NCI-H345 treated with DMSO at 0.1 percent for 48 hours (cell line): ENCODE data around the gene GPR84.
A peak's percentile ranks its signal among the peaks of the same experiment; 100 is the strongest.

Experiments used
- DNase-seq: peaks from one replicate; lab custom pipeline; 2025; ENCODE audit not compliant: unreplicated experiment; lab: John Stamatoyannopoulos, UW

The GPR84 gene

DNA sequence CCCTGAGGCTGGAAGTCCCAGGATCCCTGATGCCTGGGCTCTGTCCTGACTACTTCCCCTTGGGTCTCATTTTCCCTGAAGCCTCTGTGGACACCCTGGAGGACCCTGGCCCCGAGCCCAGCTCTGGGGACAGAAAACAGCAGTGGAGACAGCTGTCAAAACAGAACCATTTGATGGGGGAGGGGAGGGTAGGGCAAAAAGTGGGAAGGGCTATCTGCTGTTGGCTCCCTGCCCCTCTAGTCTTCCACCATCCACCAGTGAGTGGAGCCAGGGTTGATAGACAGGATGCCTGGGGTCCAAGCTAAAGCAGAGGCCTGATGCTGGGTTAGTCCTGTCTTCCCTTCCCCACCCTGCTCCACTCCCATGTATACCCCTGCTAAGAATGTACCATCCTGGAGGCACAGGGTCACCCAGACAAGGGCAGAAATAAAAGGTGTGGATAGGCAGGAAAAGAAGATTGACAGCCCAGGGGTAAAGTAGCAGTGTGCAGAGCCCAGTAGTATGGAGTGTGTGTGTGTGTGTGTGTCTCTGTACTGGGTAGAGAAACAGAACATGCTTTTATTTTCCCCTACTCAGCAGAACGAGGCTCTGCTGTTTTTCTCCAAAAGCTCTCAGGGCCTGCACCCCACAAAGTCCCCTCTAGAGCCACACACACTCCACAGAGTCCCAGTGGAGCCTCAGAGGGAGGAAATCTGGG lies 10.4 kb upstream of the GPR84 start:
- peak; percentile 42 for DNase-seq

DNA sequence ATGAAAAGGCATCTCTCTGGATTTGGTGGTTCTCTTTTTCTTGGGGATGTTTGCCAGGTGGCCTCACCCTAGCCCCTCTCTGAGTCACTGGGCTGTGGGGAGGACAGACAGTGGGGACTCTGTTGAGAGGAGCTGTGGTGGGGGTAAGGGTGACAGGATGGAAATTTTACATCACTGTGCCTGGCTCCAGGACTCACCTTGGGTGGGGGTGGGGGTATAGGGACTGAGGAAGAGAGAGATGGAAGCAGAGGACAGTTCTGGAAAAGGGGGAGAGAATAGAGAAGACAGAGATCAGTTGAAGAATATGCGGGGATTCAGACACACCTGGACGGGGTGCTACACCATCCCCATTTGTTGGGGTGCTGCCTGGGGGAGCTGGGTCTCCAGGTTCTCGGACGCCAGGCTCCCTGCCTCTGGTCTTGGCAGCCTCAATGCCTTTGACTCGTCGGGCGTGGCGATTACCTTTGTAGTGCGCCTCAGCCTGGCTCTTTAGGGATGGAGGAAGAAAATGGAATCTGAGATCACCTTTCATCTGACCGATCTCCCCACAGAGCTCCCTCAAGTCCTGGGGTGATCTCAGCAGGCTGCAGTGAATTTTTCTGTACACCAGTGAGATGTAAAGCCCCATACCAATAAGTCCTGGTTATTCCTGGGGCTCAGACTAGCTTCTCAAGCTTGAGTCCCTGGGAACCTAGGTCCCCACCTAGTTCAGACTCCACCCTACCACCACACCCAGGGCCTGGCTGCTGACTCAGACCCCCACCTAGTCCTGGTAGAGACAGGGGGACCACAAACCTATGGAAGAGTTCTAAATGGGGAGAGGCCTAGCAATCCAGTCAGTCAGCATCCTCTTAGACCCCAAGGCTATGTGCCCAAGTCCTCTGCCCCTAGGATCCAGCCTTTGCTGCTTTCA lies 9.6 kb upstream of the GPR84 start:
- no peak for DNase-seq

DNA sequence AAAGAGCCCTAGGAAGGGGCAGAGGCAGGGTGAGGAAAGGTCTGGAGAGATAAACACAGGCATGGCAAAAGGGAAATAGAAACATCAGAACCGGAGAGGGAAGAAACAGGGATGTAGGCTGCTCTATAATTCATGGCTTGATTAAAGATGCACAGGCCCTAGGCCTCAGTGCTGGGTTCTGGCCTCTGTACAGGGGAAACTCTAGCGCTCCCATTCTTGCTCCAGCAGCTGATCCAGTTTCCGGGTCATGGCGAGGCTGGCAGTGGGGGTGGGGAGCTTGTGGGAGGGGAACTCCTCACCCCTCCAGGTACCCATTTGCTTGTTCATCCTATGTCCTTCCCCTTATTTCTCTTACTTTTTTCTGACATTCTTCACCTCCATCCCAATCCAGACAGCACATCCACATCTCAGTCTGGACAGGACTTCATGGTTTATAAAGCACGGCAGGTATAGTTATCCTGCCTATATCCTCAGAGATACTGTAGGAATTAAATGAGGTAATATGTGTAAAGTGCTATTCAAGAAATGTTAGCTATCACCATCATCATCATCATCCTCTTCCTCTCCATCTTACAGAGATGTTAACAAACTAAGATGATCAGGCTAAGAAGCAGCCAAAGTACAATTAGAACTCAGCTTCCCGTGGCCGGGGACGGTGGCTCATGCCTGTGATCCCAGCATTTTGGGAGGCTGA lies 8.0 kb upstream of the GPR84 start:
- DNase-seq = no peak

DNA sequence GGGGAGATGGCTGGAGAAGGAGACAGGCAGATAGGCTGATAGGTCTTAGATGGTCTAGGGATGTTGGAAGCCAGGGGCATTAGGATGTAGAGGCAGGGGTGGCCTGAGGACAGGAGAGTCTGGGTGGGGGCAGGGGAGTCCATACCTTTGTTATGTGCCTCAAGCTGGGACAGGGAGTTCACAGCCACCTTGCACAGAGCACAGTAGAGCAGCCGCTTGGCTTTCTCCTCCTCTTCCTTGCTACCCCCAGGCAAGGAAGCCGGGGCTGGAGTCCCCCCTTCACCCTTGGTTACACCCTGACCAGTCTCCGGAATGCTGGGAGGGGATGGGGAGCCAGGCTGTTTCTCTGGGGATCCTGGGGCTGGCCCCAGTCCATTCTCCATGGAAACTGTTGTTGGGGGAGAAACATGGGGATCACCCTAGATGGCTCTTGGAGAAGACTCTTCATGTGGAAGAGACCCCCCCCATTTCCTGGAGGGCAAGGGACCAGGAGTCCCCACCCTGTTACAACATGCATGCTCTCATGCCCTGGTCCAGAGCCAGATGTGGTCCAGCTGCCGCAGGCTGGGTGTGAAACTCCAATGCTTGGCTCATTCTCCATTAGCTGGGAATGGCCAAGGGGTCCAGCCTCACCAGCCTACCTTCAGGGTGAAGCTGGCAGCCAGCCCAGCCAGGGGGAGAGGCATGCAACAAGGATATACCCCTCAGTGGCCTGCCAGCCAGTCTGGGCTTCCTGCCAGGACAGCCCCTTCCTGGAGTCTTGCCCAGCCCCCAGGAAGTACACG lies 7.2 kb upstream of the GPR84 start:
- peak; percentile 76 for DNase-seq

DNA sequence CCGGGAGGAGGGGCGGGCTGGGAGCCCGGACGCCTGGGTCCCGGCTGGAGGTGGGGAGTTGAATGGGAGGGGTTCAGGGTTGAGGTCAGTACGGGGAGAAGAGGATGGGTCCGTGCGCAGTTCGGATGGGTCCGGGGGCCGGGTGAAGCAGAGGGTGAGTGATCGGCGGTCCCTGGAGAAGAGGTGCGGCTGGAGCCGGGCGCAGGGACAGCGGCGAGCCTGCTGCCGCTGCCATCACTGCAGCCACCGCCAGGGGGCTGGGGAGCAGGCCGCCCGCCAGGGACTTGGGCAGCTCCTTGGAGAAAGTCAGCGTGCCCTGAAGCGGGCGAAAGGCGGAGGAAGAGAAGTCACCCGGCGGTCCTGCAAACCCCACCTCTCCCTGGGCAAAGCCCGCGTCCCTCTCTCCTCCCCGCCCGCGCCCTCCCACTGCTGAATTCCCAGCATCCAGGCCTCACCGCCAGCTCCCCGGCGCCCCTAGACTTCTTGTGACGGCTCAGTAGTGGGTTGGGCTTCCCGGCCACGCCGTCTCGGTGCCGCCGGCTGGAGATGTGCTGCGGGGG lies 6.0 kb upstream of the GPR84 start:
- no peak for DNase-seq

DNA sequence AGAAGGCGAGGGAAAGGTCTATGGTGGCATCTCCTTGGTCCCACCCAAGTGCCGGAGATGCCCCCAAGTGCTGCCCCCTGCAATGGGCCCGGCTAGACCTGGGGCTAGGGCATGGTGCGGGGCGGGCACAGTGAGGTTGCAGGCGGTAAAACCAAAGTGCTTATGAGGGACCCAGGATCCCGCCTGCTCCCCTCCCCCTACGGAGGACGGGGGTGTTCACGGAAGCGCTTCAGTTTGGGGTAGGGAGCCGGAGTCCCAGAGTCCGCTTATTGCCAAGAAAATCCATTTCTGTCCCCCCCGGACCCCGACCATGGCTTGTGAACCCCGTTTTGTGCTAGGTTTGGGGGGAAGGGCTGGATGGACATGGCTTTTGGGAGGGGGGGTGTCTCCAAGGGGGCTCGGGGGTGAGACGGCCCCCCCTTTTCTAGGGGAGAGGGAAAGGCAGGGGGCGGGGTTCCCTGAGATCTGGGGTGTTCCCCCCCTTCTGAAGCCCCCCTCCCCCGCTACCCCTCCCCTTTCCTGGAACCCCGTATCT lies 5.4 kb upstream of the GPR84 start:
- no peak for DNase-seq

DNA sequence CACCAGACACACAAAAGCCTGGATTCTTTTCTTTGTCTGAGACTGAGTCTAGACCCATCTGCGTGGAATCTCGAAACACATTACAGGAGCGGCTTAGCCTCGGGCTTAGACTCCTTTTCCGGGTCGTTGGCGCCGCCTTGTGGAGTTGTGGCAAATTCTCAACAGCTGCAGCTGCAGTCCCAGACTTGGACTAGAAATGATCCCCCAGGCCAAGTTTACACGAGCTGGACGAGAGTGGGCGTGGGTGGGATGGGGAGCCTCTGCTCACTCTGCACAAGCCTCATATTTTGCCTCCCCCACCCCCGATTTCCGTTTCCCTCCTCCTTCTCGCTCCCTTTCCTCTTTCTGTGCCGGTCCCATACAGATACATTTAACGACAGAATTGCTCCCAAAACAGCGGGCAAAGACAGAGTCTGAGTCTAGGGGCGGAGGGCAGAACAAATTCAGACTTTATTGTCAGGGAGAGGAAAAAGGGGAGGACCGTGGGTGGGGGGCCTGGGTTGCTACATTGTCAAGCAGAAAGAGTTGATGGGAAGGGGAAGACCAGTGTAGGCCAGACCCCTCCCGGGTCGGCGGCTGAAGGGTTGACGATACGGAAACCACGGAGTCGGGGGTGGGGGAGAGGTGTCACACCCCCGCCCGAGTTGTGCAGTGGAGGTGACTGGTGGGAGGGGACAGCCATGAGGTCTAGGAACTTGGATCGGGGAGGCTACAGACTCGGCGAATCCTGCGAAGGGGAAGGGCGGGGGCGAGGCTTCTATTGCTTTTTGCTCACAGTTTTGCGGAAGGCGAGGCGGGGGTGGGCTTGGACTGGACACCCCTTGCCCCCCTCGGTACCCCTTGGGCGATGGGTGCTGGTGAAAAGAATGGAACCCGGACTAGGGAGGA lies 4.7 kb upstream of the GPR84 start:
- DNase-seq = peak; percentile 64

DNA sequence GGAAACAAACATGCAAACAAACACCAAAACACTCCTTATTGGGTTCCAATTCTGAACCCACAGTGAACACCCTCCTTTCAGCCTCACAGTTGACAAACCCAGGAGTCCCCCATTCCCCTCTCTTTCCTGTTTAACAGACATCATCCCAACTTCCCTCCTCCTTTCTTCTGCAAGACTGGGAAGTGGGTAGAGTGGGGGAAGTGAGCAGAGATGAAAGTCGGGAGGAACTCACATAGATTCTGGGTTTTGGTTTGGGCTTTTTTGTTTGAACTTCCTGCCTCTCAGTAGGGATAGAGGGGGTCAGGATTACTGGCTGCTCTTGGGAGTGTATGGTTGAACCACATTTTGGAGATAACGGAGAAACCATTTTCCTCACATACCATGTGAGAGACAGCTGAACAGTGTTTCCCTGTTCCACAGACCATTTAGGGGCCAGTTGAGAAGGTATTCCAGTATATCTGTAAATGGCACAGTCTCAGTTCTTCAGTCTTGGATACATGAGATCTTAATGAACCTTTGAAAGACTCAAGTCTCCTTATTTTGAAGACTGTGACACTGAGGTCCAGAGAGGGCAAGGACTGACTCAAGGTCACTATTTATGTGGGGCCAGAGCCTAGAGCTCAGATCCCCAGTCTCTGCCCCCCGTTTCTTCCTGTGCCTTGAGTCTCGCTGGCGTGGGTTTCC lies 3.9 kb upstream of the GPR84 start:
- DNase-seq = no peak

DNA sequence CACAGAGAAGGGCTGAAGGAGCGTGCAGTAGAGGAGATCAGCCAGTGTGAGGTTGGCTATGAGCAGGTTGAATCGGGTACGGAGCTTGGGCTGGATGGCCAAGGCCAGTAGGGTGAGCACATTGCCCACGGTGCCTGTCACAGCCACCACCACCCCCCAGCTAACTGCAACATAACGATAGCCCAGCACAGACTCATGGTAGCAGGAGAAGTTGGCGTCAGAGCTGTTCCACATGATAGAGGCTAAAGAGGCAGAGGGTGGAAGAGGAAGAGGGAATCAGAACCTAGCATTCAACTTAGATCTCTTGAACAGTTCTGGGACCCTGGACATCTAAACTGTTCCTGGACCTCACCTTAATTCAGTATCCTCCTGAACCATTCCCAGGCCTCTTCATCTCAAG lies 668 bp downstream of the GPR84 start:
- DNase-seq = no peak

DNA sequence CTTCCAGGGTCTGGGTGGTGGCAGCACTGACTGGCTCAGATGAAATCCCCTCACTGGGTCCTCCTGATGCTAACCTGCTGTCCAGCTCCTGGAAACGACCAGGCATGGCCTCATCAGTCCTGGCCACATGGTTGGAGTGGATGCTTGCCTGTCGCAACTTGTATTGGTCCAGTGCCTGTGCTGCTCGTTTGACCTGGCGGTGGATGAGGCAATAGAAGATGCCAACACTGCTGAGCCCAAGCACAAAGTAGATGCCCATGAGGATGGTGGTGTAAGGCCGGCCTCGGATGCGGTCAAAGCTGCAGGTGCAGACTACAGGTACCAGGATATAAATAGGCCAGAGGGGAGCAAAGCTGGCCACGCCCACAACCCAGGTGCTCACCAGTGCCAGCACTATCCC lies 1.2 kb downstream of the GPR84 start:
- no peak for DNase-seq

DNA sequence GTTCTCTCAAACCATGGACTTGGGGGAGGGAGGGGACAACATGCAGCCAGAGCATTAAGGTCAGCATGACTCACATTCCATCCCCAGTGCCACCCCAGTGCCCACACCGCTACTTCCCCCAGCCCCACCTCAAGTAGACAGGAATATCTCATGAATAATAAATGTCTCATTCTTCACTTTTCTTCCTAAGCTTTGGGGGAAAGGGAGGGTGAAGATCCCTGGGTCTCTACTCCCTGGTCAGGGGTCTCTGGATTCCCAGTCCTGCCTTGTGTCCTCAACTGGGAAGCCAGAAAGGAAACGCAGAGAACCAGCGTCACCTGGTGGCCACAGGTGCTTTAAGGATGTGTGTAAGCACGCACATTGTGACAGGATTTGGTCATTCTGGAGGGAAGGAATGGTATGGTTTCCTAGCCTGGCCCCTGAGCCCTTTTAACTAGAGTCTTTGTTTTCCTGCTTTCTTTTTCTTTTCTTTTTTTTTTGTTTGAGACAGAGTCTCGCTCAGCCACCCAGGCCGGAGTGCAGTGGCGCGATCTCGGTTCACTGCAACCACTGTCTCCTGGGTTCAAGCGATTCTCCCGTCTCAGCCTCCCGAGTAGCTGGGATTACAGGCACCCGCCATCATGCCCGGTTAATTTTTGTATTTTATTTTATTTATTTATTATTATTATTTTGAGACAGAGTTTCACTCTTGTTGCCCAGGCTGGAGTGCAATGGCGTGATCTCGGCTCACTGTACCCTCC lies 3.4 kb downstream of the GPR84 start:
- DNase-seq = peak; percentile 64

DNA sequence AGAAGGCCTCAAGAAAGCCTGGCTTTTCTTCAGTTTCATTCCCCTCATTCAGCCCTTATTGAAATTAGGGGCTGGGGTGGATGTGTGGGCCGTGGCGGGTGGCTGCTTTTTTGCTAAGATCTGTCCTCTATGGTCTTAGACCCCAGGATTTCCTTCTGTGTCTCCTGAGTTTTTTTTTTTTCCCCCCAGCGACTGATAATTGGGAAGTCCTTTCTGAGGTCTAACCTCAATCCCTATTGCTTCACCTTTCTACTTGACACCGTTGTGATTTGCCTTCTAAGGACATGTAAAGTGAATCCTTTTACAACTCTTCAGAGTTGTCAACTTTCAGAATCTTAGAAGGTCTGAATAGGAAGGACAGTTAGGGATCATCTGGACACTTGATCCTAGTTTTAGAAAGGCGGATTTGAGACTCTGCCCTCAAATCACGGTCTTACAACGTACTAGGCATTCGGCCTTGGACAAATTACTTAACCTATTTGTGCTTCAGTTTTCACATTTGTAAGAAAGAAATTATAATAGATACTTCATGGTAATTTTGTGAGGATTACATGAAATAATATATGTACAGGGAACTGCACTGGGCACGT lies 4.4 kb downstream of the GPR84 start:
- no peak for DNase-seq

DNA sequence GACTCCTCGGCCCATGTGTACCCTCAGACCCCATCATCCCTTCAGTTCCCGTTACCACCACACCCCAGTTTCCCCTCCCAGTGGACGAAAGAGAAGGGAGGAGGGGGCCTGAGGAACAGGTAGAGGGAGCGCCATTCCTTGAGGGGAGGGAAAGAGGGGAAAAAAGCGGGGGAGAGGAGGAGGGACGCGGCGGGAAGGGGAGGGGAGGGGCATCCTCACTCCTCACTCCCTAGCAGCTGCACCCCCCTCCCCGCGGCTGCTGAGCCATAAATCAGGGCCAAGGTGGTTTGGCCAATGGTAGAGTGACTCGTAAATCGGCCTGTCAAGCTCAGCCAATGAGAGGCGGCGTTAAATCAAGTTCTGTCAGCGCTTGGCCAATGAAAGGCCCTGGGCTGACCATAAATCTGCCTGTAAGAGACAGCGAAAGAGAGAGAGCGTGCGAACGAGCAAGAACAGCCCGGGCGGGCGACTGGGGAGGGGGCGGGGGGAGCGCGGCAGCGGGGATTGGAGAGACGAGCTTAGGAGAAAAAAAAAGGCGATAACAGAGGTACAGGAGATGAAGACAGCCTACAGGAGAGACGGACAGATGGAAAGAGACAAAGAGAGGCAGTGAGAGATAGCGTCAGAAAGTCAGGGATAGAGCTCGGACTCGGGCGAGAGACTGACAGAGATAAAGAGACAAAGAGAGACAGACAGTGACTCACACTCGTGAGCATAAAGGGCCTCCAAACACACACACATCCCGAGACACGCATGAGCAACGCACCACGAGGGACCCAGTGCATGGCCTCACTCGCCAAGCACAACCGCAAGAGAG lies 5.1 kb downstream of the GPR84 start:
- DNase-seq = peak; percentile 99

DNA sequence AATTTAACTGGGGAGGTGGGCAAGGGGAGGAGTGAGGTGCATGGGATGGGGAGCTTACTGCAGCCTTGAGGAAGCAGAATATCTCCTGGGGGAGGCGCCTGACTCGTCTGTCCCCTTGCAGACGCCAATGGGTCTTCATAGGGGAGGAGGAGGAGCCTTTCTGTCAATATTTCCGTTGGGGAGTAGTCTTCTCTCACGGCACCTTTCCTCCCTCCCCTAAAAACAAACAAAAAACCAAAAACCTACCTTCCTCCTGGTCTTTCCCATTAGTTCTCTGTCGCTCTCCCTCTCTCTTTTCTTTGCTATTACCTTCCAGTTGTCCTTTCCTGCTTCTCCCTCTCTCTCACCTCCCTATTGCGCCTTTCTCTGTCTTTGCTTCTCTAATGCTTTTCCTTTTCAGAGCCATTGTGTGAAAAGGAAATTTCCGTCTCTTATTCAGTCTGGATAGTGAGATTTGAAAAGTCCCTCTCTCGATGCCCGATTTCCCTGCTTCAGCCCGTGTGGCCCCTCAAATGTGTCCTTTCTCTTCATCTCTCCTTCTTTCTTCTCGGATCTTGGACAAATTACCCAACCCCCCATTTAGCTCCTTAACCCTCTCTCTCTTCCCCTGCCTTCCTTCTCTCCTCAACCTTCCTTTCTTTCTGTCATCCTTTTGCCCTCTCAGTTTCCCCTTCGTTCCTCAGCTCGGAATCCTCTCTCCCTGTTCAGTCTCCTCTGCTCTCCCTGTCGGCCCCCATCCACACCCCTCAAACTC lies 5.9 kb downstream of the GPR84 start:
- DNase-seq = peak; percentile 8

DNA sequence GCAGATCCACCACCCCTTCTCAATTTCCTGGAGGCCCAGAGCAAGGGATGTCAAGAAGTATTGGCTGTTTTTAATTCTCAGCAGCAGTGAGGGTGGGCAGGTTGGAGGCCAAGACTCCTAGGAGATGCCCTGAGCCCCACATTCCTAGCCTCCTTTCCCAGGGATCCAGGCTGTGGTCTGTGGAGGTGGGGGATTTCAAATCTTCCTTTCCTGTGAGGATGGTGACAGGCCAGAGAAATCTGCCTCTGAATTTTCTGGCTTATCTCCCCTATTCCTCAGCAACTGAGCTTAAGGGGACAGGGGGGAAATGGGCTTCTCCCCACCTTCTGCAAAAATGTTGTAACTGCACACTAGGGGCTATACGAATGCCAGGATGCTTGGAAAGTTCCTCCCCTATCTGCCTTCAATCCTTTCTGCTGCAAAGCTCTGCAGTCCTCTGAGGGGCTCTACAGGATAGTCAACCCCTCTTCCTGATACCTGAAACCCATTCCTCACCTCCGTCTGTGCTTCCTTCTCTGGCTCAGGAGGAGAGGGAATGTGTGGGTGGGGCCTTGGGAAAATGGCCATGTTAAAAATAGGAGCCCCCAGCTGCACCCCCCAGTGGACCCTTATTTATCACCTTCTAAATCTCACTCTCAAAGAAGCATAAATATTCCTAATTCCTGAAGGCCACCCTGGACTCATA lies 6.6 kb downstream of the GPR84 start:
- no peak for DNase-seq

DNA sequence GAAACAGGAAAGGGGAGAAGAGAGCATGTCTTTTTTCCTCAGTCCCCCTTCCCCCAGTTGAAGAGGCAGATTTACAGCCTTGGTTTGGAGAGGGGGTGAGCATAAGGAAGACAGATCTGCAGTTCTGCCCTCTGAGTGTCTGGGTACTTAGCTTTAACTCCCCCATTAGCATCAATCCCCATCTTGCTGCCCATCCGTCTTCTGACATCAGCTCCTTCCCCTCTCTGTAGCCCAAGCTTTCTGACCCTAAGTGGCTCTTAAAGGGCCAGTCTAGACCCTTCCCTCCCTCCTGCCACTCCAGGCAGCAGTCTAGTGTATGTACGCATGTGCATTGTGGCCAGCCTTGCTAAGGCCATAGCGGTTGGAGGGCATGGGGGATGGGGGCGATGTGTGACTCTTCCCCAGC lies 7.3 kb downstream of the GPR84 start:
- DNase-seq = no peak
